MCF 10A (cell line): ENCODE data around the gene EMX2. TPM values are rescaled to one million over a fixed set of nuclear protein-coding genes. Genes with fewer than 3 reads are reported as not detected.

Experiments used
- BruUV-seq: library from RNA; stranded (reverse); fragments of 400-500 nt; replicated peaks from 2 replicates; lab custom pipeline; 2021; lab: Mats Ljungman, UMichigan
- CTCF ChIA-PET: fragments of 300-600 bp; sonication (Branson Sonifier 250); formaldehyde crosslinking; extraction: SDS; loops from one replicate; lab custom pipeline; 2021; ENCODE audit warnings: antibody characterized with exemption, inconsistent platforms; lab: Yijun Ruan, JAX
- POLR2A ChIA-PET: fragments of 300-600, 350-650 bp; sonication (Branson Sonifier 250); formaldehyde crosslinking; extraction: SDS; loops from one replicate; lab custom pipeline; 2020; ENCODE audit warnings: antibody characterized with exemption, inconsistent platforms; lab: Yijun Ruan, JAX
- DNase-seq: peaks from one replicate; pipeline ENCODE4 v3.0.0-alpha.2; 2018; ENCODE audit not compliant: unreplicated experiment
- H3K27ac Mint-ChIP-seq: one replicate; pipeline ENCODE4 v1.8.0; 2022; ENCODE audit warnings: mild to moderate bottlenecking, low read depth, mixed read lengths; ENCODE audit not compliant: unreplicated experiment
- H3K27me3 Mint-ChIP-seq: one replicate; pipeline ENCODE4 v1.8.0; 2022; ENCODE audit warnings: mixed read lengths; ENCODE audit not compliant: insufficient read depth, unreplicated experiment
- H3K36me3 Mint-ChIP-seq: one replicate; pipeline ENCODE4 v1.8.0; 2022; ENCODE audit warnings: mild to moderate bottlenecking, moderate library complexity, mixed read lengths; ENCODE audit not compliant: insufficient read depth, unreplicated experiment
- H3K4me1 Mint-ChIP-seq: one replicate; pipeline ENCODE4 v1.8.0; 2022; ENCODE audit warnings: mixed read lengths; ENCODE audit not compliant: insufficient read depth, unreplicated experiment
- H3K4me3 Mint-ChIP-seq: one replicate; pipeline ENCODE4 v1.8.0; 2022; ENCODE audit warnings: mild to moderate bottlenecking, moderate library complexity, mixed read lengths; ENCODE audit not compliant: unreplicated experiment
- H3K9me3 Mint-ChIP-seq: one replicate; pipeline ENCODE4 v1.8.0; 2022; ENCODE audit warnings: mixed read lengths; ENCODE audit not compliant: unreplicated experiment
- intact Hi-C: fragments of 100-400 bp; cut with micrococcal nuclease; formaldehyde crosslinking; loops from 2 replicates; pipeline ENCODE4 v1.14.1; 2022
- total RNA-seq: library from RNA; stranded (reverse); gene quantifications from 2 replicates; pipeline ENCODE4 v1.2.3, GENCODE V29; 2022
- TF ChIP-seq, protein P1 (sequence below): fragments of 200-600 bp; IDR thresholded peaks from one replicate; pipeline ENCODE4 v1.8.0; 2022; ENCODE audit warnings: antibody characterized with exemption, mild to moderate bottlenecking; ENCODE audit not compliant: unreplicated experiment

EMX2 gene
- total RNA-seq, 1 experiment from 2014 or later = not detected

DNA sequence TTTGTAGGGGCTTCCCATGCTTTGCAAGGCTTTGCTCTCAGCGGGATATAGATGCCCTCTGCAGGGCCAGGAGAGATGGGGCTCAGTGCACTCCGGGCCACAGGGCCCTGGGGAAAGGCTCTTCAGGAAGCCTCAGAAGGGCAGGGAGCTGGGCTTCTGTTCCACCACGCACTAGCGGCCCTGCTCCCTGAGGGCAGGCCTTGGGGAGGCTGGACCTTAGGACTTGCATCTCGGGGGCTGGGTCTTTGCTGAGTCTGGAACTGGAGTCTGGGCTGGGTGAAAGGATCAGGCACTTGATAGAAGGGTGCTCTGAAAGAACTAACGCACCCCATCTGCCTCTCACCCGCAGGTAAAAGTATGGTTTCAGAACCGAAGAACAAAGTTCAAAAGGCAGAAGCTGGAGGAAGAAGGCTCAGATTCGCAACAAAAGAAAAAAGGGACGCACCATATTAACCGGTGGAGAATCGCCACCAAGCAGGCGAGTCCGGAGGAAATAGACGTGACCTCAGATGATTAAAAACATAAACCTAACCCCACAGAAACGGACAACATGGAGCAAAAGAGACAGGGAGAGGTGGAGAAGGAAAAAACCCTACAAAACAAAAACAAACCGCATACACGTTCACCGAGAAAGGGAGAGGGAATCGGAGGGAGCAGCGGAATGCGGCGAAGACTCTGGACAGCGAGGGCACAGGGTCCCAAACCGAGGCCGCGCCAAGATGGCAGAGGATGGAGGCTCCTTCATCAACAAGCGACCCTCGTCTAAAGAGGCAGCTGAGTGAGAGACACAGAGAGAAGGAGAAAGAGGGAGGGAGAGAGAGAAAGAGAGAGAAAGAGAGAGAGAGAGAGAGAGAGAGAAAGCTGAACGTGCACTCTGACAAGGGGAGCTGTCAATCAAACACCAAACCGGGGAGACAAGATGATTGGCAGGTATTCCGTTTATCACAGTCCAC is 5.4 kb downstream of the EMX2 start:
- no peaks in the 10 kb centered on the region for H3K36me3 Mint-ChIP-seq
- H3K27me3 Mint-ChIP-seq = peaks cover 63% of the 10 kb centered on the region
- CTCF ChIA-PET = no interaction called here
- POLR2A ChIA-PET = no interaction called here
- peak overlapping the region; percentile 5 for H3K27ac Mint-ChIP-seq
- TF ChIP-seq, protein P1, sequence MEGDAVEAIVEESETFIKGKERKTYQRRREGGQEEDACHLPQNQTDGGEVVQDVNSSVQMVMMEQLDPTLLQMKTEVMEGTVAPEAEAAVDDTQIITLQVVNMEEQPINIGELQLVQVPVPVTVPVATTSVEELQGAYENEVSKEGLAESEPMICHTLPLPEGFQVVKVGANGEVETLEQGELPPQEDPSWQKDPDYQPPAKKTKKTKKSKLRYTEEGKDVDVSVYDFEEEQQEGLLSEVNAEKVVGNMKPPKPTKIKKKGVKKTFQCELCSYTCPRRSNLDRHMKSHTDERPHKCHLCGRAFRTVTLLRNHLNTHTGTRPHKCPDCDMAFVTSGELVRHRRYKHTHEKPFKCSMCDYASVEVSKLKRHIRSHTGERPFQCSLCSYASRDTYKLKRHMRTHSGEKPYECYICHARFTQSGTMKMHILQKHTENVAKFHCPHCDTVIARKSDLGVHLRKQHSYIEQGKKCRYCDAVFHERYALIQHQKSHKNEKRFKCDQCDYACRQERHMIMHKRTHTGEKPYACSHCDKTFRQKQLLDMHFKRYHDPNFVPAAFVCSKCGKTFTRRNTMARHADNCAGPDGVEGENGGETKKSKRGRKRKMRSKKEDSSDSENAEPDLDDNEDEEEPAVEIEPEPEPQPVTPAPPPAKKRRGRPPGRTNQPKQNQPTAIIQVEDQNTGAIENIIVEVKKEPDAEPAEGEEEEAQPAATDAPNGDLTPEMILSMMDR = no peak
- intact Hi-C loops = no loop called here
- H3K9me3 Mint-ChIP-seq = no peaks in the 10 kb centered on the region
- no peaks in the 10 kb centered on the region for H3K4me1 Mint-ChIP-seq
- BruUV-seq = no TSS peak
- no peak for DNase-seq
- no peak overlapping the region for H3K4me3 Mint-ChIP-seq

DNA sequence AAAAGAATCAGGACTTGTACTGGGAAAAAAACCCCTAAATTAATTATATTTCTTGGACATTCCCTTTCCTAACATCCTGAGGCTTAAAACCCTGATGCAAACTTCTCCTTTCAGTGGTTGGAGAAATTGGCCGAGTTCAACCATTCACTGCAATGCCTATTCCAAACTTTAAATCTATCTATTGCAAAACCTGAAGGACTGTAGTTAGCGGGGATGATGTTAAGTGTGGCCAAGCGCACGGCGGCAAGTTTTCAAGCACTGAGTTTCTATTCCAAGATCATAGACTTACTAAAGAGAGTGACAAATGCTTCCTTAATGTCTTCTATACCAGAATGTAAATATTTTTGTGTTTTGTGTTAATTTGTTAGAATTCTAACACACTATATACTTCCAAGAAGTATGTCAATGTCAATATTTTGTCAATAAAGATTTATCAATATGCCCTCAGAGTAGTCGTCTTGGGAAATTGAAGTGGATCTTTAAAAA is 6.6 kb downstream of the EMX2 start:
- CTCF ChIA-PET = no interaction called here
- TF ChIP-seq, protein P1 = no peak
- no peaks in the 10 kb centered on the region for H3K9me3 Mint-ChIP-seq
- H3K4me1 Mint-ChIP-seq = no peaks in the 10 kb centered on the region
- no TSS peak for BruUV-seq
- no peaks in the 10 kb centered on the region for H3K36me3 Mint-ChIP-seq
- H3K27ac Mint-ChIP-seq = no peak overlapping the region
- peaks cover 56% of the 10 kb centered on the region for H3K27me3 Mint-ChIP-seq
- H3K4me3 Mint-ChIP-seq = no peak overlapping the region
- intact Hi-C loops = no loop called here
- no peak for DNase-seq
- POLR2A ChIA-PET = no interaction called here

DNA sequence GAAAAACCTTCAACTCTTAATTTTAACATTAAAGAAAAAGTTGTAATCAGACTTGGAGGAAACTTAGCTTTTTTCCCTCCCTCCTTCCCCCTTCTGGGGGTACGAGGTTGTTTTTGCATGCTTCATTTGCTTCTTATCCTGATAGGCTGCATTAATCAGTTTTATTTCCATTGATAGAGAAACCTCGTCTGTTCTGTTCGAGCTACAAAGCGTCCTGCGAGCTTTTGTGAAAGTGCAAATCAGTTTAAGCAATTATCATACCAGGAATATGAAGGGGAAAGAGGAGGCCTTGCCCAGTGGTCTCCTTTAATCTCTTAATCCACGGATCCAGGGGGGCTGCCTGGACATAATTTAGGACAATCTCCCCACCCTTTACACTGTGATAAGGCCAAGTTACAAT is 7.5 kb downstream of the EMX2 start:
- no TSS peak for BruUV-seq
- Mint-ChIP-seq H3K36me3 (no peaks in the 10 kb centered on the region), H3K4me3 (no peak overlapping the region), H3K9me3 (no peaks in the 10 kb centered on the region), H3K27me3 (peaks cover 49% of the 10 kb centered on the region), H3K4me1 (no peaks in the 10 kb centered on the region), H3K27ac (no peak overlapping the region)
- intact Hi-C loops = no loop called here
- ChIA-PET CTCF (no interaction called here), POLR2A (interaction anchor here (1.8 kb wide), 1 partner anchor 10 kb away, joined by 8 read pairs; no protein-coding TSS in a partner anchor)
- TF ChIP-seq, protein P1 = no peak
- DNase-seq = no peak

DNA sequence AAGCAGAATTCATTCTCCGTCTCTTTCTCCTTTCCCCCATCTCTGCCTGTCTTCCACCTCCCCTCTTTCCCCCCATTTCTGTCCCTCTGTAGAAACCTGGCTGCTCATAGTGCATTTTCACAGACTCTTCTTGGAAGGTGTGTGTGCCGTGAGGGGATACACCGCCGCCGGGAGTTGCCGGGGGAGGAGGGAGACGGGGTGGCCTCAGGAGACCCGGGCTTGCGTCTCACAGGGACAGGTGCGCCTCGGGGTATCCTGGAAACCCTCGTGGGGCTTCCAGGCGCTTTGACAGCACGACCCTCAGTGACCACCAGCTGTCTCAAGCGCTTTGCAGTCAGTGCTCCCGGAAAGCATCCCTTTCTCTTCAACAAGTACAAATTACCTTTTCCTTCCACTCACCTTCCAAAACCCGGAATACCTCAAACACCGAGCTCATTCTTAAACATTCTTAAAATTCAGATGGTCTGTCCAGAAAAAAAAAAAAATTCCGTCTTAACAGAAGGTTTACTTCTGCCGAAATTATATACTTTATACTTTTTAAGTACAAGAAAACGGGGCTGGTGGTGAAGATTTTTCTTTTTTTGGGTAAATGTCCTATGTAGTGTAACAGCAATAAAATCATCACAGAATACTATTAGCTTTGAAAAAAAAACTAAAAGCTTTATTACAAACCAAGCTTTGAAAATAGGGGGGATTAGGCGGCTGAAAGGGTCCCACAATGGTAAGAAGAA is 8.2 kb downstream of the EMX2 start:
- H3K9me3 Mint-ChIP-seq = no peaks in the 10 kb centered on the region
- no peak overlapping the region for H3K4me3 Mint-ChIP-seq
- H3K27ac Mint-ChIP-seq = no peak overlapping the region
- CTCF ChIA-PET = interaction anchor here (0.6 to 0.8 kb wide), 4 partner anchors 26 to 633 kb away, joined by 3 to 5 read pairs (median 3); no protein-coding TSS in a partner anchor
- POLR2A ChIA-PET = interaction anchor here (0.7 to 1.8 kb wide), 2 partner anchors 9 to 382 kb away, joined by 3 to 8 read pairs; no protein-coding TSS in a partner anchor
- H3K27me3 Mint-ChIP-seq = peaks cover 47% of the 10 kb centered on the region
- no peaks in the 10 kb centered on the region for H3K36me3 Mint-ChIP-seq
- TF ChIP-seq, protein P1 = no peak
- intact Hi-C loops = no loop called here
- H3K4me1 Mint-ChIP-seq = no peaks in the 10 kb centered on the region
- DNase-seq = no peak
- BruUV-seq = no TSS peak
